ENCODE results near the gene TEX22.

The TEX22 gene

GRCh38 chr14:105426416-105427130, 28.2 kb downstream of the TEX22 start:
- no peak for TF ChIP-seq CTCF (IDR thresholded peaks at IDR 0.05)
- Mint-ChIP-seq H3K9me3 (peaks cover 53% of the 10 kb centered on the region), H3K4me1 (peaks cover 18% of the 10 kb centered on the region), H3K4me3 (no peak overlapping the region), H3K27ac (no peak overlapping the region), H3K27me3 (ENCODE audit: low read depth, poor library complexity) (peaks cover 3% of the 10 kb centered on the region), H3K36me3 (ENCODE audit: low read depth) (peaks cover 72% of the 10 kb centered on the region)
- no peak for DNase-seq

DNA sequence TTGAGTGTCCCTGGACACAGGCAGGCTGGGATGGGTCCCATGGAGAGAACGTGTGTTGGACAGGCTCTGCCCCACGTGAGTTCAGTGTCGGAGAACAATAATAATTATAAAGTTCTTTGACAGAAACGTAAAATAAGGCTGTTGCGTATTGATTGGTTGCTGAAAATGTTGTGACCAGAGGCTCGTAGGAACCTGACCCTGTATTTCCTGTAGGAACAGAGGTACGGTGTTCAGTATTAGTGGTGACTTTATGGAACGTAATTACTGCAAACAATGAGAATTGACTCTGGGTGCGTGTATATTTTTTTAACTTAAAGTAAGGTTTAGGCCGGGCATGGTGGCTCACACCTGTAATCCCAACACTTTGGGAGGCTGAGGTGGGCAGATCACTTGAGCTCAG, 29.1 kb downstream of the TEX22 start:
- H3K9me3 Mint-ChIP-seq, result peaks cover 53% of the 10 kb centered on the region
- TF ChIP-seq CTCF (IDR thresholded peaks at IDR 0.05), result no peak
- peaks cover 9% of the 10 kb centered on the region for H3K4me1 Mint-ChIP-seq
- H3K36me3 Mint-ChIP-seq (ENCODE audit: low read depth), result peaks cover 78% of the 10 kb centered on the region
- peaks cover 3% of the 10 kb centered on the region for H3K27me3 Mint-ChIP-seq (ENCODE audit: low read depth, poor library complexity)
- no peak overlapping the region for H3K4me3 Mint-ChIP-seq
- DNase-seq, result no peak
- no peak overlapping the region for H3K27ac Mint-ChIP-seq

- H3K4me3 Mint-ChIP-seq, result no peak overlapping the region
- DNase-seq, result no peak
- TF ChIP-seq CTCF (IDR thresholded peaks at IDR 0.05), result no peak
- peaks cover 3% of the 10 kb centered on the region for H3K27me3 Mint-ChIP-seq (ENCODE audit: low read depth, poor library complexity)
- H3K9me3 Mint-ChIP-seq, result peaks cover 53% of the 10 kb centered on the region
- peaks cover 4% of the 10 kb centered on the region for H3K4me1 Mint-ChIP-seq
- no peak overlapping the region for H3K27ac Mint-ChIP-seq
- H3K36me3 Mint-ChIP-seq (ENCODE audit: low read depth), result peaks cover 79% of the 10 kb centered on the region
Observed at GRCh38 chr14:105427936-105428485, 29.7 kb downstream of the TEX22 start.

DNA sequence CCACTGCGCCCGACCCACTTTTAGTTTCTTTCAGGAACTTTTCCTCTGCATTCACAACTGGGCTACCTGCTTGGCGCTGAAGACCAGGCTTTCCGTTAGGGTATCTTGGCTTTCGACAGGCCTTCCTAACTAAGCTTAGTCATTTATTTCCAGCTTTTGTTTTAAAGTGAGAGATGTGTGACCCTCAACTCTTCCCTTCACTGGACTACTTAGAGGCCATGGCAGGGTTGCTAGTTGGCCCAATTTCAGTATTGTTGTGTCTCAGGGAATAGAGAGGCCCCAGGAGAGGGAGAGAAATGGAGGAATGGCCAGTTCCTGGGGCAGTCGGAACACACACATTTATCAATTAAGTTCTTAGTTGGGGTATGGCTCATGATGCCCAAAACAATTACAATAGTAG, 31.7 kb downstream of the TEX22 start:
- DNase-seq, result no peak
- no peak for TF ChIP-seq CTCF (IDR thresholded peaks at IDR 0.05)
- Mint-ChIP-seq H3K4me1 (no peaks in the 10 kb centered on the region), H3K9me3 (peaks cover 64% of the 10 kb centered on the region), H3K4me3 (no peak overlapping the region), H3K36me3 (ENCODE audit: low read depth) (peaks cover 93% of the 10 kb centered on the region), H3K27ac (no peak overlapping the region), H3K27me3 (ENCODE audit: low read depth, poor library complexity) (peaks cover 3% of the 10 kb centered on the region)

GRCh38 chr14:105430565-105430964, 32.2 kb downstream of the TEX22 start:
- H3K27ac Mint-ChIP-seq, result no peak overlapping the region
- no peak overlapping the region for H3K4me3 Mint-ChIP-seq
- peaks cover 93% of the 10 kb centered on the region for H3K36me3 Mint-ChIP-seq (ENCODE audit: low read depth)
- no peak for TF ChIP-seq CTCF (IDR thresholded peaks at IDR 0.05)
- DNase-seq, result no peak
- H3K4me1 Mint-ChIP-seq, result no peaks in the 10 kb centered on the region
- H3K27me3 Mint-ChIP-seq (ENCODE audit: low read depth, poor library complexity), result peaks cover 3% of the 10 kb centered on the region
- H3K9me3 Mint-ChIP-seq, result peaks cover 69% of the 10 kb centered on the region

- Mint-ChIP-seq H3K27ac (no peak overlapping the region), H3K4me1 (no peaks in the 10 kb centered on the region), H3K36me3 (ENCODE audit: low read depth) (peaks cover 95% of the 10 kb centered on the region), H3K9me3 (peaks cover 72% of the 10 kb centered on the region), H3K4me3 (no peak overlapping the region), H3K27me3 (ENCODE audit: low read depth, poor library complexity) (peaks cover 3% of the 10 kb centered on the region)
- DNase-seq, result no peak
- no peak for TF ChIP-seq CTCF (IDR thresholded peaks at IDR 0.05)
Observed at GRCh38 chr14:105431256-105431655, 32.9 kb downstream of the TEX22 start.

All from nephron progenitor cell (in vitro differentiated cells).